HG02973 (cell line): ENCODE results near the gene PHACTR1.

Source experiments
- ATAC-seq: cut with Tn5 transposase; IDR thresholded peaks from one replicate; pipeline ENCODE4 v1.9.1; 2021; ENCODE audit warnings: moderate library complexity; ENCODE audit not compliant: unreplicated experiment

Gene PHACTR1

DNA sequence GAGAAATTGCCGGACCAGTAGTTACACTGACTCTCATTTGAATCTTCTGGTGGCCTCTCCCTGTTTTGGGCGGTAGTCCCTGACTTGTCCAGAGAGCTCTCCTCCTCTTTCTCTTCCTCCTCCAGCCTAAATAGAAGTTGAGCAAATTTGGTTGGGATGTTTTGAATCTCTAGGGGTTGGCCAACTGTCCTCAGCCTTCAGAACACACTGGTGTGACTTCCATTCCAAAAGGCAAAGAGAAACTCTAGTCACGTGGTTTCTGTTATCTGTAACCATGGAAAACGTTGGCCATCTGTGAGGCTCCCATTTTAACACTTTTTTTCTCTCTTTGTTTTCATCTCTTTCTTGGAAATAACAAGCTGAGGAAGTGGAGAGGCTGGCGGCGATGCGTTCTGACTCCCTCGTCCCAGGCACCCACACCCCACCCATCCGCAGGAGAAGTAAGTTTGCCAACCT, 336.5 kb downstream of the PHACTR1 start:
- no peak for ATAC-seq

DNA sequence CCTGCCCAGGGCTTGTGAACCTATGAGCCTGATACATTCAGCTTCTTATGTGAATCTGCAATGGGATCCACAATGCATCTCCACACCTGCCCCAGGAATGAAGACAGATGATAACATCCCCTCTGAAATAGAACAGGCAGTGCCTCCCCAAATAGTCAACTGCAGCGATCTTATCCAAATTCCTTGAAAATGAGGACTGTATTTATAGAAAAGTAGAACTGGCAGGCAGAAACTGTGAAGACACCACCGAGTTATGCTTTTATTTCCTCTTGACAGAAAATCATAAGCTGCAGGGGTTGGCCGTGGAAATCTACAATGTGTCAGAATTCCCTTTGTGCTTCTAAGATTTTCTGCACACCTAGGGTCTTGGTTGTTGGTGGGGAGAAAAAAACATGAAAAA, 341.5 kb downstream of the PHACTR1 start:
- no peak for ATAC-seq

DNA sequence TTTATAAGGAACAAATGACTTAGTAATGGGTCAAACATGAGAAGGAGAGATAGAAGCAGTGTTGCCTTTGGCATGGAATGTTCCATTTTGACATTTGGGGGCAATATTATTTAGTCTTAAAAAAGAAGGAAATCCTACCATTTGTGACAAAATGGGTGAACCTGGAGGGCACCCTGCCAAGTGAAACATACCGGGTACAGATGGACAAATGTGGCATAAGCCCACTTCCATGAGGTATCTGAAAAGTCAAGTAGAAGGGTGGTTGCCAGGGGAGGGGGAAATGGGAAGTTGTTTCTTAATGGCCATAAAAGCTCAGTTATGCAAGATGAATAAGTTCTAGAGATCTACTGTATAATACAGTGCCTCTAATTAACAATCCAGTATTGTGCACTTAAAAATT, 342.5 kb downstream of the PHACTR1 start:
- no peak for ATAC-seq

DNA sequence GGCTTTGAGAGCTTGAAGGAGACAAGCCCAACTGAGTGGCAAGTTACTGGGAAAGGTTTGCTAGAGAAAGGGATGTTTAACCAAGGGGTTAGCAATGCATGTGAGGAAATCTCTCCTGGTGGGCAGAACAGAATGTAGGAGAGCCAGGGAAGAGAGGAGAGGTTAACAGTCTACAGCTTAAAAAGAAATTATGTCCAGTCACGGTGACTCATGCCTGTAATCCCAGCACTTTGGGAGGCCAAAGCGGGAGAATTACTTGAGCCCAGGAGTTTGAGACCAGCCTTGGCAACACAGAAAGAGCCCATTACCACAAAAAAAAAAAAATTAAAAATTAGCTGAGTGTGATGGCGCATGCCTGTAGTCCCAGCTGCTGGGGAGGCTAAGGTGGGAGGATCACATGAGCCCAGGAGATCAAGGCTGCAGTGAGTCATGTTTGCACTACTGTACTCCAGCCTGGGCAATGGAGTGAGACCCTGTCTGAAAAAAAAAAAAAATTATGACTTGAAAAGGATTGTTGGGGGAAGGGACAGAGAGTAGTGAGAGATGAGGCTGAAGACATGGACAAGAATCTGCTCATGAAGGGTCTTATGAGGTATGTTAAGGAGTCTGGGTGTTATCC, 346.8 kb downstream of the PHACTR1 start:
- no peak for ATAC-seq

DNA sequence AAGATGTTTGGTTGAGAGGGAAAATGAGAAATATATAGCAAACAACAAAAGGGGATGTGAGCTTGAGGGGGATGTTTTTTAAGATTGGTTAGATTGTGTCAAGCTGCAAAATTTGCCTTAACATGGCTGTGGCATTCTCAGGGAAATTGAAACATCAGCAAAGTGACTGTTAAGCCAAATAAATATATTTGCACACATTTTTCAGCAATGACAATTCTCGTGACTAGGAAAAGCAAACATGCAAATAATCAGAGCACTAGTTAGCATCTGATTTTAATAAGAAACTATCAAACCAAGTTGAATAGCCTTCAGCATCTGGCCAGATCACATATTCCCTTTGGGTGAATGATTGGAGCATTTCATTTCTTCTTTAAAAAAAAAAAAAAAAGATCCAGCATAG, 349.0 kb downstream of the PHACTR1 start:
- ATAC-seq = no peak

DNA sequence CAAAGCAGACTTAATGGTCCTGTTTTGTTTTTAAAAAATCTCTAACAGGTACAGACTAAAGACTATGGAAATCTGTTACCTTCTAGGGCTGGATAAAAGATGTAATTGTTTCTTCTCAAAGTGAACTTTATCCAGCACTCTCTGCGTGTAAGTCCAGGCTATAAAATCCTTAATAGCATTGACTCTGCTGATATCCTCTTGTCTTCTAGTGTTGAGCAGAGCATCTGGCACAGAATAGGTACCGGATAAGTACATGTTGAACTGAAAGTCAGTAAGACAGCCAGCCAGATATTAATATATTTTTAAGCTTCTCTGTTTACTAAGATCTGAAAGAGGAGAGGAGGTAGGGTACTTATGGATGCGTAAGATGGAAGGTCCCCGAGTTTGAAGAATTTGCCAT, 349.5 kb downstream of the PHACTR1 start:
- ATAC-seq = no peak

DNA sequence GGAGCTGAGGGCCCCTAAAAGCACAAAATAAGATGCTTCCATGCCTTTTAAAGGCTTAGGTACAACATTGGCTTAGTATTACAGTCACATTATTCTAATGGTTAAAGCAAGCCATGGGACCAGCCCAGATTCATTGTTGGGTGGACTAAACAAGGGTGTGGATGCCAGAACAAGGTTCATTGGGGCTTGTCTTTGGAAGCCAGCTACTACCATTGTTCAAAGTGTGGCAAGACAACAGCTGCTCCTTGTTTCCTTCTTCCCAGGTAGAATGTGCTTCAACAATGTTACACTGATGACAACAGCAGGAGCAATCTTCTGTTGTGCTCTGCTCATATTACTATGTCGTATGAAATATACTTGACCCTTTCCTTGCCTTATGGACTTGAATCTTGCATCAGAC, 350.3 kb downstream of the PHACTR1 start:
- ATAC-seq = no peak

DNA sequence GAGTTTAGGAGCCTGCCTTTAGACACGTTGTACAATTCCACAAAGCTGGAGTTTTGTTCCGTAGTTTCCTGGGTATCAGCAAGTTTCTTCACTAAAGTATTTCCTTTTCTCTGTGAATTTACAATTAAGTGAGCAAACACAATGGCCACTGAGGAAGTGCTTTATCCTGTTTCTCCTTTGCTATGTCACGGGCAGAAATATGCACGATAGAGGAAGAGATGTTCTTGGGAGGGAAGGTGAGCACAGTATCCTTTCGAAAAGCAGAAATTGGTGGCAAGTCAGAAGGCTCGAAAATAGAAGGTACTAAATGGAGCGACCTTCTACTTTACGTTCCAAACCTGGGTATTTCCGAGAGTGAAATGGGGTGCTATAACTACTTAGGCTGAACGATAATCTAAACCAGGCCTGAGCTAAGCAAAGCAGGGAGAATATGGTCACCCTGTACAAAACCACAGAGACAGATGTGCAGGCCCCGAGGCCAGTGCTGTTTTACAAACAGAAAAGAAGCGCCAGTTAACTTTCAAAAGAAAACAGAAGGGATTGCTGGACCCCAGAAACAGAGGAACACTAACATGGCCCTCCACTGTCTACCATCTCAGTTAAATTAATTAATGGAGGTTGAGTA, 352.1 kb downstream of the PHACTR1 start:
- ATAC-seq = no peak

DNA sequence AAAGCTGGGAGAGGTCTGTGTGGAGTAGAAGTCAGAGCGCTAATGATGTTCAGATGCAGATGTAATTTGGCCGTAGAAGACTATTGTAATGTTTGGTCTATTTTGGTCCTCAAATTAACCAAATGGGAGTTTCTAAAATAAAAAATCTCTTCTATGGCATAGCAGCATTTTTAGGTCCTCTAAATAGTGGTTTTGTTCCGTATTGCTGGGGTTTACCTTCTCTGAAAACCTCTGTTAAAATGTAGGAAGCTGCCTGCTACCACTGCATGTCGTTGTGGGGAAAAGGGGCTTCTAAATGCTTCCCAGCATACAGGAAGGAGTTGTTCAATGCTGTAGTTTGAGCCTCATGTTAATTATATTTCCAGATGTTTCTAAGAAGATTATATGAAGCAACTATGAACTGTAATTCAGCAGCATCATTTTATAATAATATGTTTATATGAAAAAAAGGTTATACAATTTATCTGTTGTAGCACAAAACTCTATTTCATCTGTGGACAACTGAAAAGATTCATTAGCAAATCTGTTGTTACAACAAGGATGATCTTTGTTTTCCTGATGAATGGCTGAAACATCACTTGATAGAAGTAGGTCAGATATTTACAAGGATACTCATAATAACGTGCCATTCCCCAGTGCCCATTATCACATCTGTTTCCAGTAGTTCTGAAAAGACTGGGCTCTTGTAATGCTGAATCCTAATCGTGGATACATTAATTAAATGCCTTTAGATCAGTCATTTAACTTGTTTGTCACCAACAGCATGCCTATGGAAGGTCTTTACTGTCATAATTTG, 355.2 kb downstream of the PHACTR1 start:
- no peak for ATAC-seq

DNA sequence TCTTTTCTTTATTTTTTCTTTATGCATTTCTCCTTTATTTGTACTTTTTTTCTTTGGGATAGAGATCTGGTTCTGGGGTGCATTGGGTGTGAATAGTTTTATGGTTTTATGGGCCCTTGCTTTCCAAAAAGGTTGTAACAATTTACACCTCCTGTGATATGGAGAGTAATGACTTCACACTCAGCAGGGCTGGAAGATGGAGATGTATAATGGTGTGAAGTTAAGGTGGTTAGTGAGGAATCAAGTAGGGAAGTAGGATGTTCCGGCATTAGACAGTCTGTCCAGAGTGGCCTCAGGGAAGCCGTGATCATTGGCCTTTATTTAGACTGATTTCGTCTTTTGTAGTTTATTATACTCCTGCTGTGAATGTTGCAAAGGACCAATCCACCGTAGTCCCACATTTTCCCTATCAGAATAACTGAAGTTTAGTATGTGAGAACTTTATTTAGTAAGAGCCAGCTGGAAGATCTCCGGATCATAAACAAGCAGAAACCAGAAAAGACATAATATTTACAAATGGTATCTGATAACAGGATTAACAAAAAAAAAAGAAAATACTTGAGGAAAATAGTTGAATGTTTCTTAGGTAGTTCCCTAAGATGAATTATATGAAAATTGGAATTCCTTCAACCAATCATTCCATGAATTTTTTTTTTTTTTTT, 356.2 kb downstream of the PHACTR1 start:
- ATAC-seq = no peak

DNA sequence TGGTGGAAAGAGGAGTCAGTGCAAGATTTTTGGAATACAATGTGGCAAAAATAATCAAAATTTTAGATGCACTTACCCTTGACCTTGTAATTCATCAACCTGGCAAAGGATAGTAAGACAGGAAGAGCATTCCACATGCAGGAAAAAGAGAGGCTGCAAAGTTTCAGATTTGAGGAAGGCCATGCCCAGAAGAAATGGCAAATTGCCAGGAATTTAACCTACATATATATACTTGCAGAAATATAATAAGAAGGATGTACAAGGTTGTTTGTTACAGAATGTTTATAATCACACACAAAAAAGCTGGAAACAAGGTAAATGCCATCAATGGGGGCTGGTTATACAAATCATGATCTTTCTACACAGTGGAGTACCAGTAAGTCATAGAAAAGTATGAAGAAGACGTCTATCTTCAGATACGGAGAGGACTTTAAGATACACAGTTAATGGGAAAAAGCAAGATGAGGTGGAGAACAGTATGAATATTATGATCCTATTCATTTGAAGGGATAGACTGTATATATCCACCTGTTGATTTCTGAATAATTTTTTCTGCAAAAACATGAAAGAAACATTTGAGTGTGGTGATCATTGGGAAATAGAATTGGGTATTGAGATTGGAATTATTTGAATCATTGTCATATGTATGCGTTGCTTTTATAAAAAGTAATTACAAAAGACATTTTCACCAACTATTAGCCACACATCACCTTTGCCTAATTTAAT, 358.0 kb downstream of the PHACTR1 start:
- ATAC-seq = no peak

DNA sequence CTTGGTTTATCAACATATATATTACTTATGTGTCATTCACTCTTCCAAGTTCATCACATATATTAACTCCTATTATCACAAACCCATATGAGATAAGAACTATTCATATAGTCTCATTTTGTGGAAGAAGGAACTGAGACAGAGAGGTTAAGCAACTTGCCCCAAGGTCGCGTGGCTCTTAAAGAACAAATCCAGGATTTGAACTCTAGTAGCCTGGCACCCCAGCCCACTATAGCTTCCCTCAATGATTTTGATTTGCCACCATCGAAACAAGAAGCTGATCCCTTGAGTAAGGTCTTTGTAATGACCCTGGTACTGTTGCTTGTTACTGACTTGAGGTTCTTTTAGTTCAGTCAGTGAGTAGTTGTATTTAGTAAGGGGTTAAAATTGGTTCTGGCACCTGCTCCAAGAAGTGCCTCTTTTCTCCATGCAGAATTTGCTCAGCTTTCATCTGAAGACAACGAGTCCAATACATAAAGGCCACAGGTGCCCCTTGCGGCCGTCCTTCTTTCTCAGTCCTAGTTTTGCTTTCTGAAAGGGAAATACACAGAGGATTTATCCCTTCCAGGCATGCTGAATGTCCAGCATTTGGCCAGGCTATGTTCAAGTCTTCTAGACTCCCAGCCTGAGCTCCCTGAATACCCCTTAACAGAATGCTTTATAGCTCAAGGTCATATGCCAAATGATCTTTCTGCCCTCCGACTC, 358.7 kb downstream of the PHACTR1 start:
- ATAC-seq = no peak

DNA sequence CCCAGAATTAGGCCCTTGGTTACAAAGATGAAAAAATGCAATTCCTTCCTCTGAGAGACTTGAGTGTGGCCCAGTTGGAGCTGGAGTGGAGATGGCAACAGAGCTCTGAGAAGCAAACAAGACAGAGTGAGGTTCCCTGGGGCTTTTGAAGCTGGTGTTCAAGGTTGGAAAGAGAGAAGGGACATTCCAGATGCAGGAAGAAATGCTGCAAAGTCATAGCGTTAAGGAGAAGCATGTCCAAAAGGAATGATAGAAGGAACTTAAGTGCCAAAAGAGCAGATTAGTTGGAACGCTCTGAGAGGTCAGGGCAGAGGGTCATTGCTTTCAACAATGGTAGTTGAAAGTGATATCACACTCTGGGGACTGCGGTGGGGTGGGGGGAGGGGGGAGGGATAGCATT, 360.0 kb downstream of the PHACTR1 start:
- ATAC-seq = no peak

DNA sequence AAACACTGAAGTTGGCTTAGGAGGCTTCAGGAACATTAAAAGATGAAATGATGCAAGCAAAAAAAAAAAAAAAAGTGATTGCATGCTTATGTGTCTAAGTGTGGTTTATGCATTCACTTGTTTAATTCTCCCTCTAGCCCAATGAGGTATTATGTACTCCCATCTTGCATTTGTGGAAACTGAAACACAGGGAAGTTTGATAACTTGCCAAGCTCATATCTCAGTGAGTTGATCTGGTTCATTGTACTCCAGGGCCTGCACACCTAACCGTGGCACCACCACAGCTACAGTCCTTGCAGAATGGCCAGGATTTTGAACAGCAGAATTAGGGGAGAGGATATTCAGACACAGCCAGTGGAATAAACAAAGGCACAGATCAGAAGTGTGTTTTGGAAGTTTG, 360.6 kb downstream of the PHACTR1 start:
- no peak for ATAC-seq

DNA sequence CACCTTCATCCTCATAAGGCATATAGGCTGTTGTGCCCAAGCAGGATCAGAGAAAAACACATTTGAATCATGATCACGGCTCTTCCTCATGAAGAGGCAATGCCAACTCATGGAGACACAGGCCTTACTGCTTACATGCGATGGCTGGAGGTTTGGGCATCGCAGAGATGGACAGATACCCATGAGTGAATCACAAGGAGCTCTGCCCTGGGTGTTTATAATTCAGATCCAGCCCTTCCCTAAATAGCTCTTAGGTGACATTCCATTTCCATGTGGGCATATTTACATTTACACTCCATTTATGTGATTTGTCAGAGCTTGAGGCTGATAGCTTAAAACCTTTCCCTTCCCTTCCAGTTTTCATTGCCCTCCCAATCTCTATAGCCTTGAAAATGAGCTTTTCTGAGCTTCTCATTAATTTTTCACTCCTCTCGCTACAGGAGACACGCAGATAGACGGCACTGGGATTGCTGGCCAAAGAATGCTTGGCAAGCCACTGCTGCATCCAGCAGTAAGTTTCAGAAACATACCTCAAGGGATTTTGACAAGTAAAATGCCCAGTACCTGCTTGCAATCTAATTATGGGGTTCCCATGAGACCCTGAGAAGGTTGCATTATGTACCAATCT, 362.6 kb downstream of the PHACTR1 start:
- ATAC-seq = no peak

DNA sequence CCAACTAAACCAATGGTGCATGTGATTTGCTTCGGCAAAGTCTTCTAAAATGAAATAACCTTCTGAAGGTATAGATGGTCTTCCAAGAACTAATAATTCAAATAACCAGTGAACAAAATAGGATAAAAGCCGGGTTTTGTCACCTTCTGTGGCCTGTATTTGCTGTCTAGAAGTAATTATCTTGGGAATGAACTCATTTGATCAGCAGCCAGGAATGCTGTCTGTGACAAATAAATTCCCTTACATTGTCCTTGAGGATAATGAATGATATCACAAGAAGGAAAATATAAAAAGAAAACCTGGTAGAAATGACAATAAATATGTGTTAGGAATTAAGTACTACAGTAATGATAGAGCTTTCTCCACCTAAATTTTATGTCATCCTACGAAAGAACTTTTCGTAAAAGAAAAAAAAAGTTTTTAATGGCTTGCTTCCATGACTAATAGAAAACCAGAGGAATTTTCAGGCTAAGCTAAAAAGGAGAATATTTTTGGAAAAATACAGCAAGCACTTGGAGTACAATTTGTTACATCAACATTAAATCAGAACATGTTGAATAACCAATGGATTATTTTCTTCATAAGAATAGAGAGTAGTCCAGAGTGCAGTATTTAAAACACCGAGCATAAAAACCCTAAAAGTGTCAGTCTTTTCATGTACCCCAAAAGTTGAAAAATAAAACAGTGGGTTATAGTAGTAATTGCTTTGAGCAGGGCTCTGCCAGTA, 364.1 kb downstream of the PHACTR1 start:
- ATAC-seq = no peak

DNA sequence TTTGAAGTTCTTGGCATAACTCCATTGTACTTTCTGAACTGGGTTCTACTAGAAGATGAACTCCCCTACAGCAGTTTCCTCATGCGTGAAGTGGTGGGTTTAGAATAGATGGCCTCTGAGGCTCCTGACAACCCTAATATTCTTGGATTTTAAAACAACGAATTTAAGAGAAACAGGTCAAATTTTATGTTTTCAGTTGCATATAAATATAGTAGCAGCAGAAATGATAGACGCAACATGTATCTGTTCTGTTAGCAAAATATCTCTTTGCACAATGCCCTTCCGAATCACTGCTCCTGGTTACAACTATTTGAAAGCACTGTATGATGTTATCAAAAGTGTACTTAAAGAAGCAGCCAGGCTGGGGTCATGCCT, 364.6 kb downstream of the PHACTR1 start:
- no peak for ATAC-seq

DNA sequence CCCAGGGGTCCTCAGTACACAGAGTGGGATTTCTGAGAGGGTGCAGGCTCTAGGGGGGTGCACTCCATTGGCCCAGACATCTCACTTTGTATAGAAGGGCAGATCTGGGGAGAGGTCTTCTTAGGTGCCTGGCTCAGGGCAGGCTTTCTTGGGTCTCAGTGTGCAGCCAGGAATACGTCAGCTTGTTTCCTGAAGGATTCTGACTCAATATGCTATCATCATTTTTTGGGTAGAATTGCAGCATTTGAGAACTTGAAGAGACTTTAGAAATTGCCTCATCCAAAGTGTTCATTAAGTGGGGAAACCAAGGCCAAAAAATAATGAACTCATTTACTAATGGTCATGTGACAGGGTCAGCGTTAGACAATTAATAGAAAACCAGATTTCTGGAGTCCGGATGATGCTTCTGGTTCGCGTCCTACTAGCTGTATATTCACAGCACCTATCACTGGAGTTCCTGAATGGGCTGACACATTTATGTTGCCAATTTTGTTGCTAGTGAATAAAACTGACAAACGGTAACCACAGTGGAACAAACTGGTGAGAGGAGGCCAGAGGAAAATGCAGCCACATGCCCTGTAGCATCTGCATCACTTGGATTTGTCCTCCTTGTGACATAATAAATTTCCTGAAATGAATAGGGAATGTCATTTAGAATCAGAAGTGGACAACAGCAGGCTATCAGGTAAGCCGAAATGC, 372.9 kb downstream of the PHACTR1 start:
- no peak for ATAC-seq

DNA sequence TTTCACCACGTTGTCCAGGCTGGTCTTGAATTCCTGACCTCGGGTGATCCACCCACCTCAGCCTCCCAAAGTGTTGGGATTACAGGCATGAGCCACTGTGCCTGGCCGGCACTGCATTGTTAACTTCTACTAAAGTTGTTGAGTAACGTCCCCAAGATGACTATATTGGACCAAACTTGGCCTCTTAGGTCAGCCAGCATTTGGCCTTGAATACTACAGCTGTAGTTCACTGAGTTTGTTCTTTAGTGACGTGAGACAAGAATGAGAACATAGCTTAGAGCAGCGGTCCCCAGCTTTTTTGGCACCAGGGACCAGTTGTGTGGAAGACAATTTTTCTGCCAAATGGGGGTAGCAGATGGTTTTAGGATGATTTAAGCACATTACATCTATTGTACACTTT, 374.6 kb downstream of the PHACTR1 start:
- ATAC-seq = no peak
